Natural killer cell (primary cell): ENCODE data around the gene FOXP1. TPM values are rescaled to one million over a fixed set of nuclear protein-coding genes. Genes with fewer than 3 reads are reported as not detected.

Source experiments
- ATAC-seq, 3 donors: fragments of 150-1000 bp in 2 of 3; fragments of 200-7000 bp in 1 of 3; cut with Tn5 transposase; 1 replicate in 1 of 3; 2 replicates in 2 of 3; pipeline ENCODE4 v1.10.0; 2021; ENCODE audit warnings: mild to moderate bottlenecking in 2 of 3, moderate library complexity in 2 of 3
- DNase-seq, 2 donors: peaks; one replicate each; pipeline versions ENCODE4 v3.0.0 to v3.0.0-alpha.2; 2013 to 2021; ENCODE audit warnings: mixed read lengths in 1 of 2
- H3K27ac ChIP-seq: one replicate; pipeline ENCODE4 v1.5.1; 2013; ENCODE audit warnings: mild to moderate bottlenecking, low read length
- H3K27me3 ChIP-seq: one replicate; pipeline ENCODE4 v1.6.1; 2013; ENCODE audit warnings: low read length; ENCODE audit not compliant: control insufficient read depth, insufficient read depth
- H3K36me3 ChIP-seq: one replicate; pipeline ENCODE4 v1.6.1; 2013; ENCODE audit warnings: low read length; ENCODE audit not compliant: control insufficient read depth, insufficient read depth
- H3K4me1 ChIP-seq: one replicate; pipeline ENCODE4 v1.6.1; 2013; ENCODE audit warnings: low read length; ENCODE audit not compliant: control insufficient read depth, insufficient read depth
- H3K4me3 ChIP-seq: one replicate; pipeline ENCODE4 v1.5.1; 2013; ENCODE audit warnings: low read length
- H3K9me3 ChIP-seq: one replicate; pipeline ENCODE4 v1.6.1; 2013; ENCODE audit warnings: low read length; ENCODE audit not compliant: control insufficient read depth, insufficient read depth
- H3K27ac Mint-ChIP-seq, 2 donors: one replicate each; pipeline ENCODE4 v1.8.0; 2022; ENCODE audit warnings: mild to moderate bottlenecking in 2 of 2, mixed read lengths in 2 of 2, moderate library complexity in 1 of 2
- H3K27me3 Mint-ChIP-seq, 2 donors: one replicate each; pipeline ENCODE4 v1.8.0; 2022; ENCODE audit warnings: low read depth in 2 of 2, mixed read lengths in 2 of 2
- H3K36me3 Mint-ChIP-seq: one replicate; pipeline ENCODE4 v1.8.0; 2022; ENCODE audit warnings: mixed read lengths
- H3K4me1 Mint-ChIP-seq, 2 donors: one replicate each; pipeline ENCODE4 v1.8.0; 2022; ENCODE audit warnings: mixed read lengths in 2 of 2
- H3K4me3 Mint-ChIP-seq: one replicate; pipeline ENCODE4 v1.8.0; 2022; ENCODE audit warnings: mild to moderate bottlenecking, moderate library complexity, mixed read lengths
- H3K9me3 Mint-ChIP-seq, 2 donors: one replicate each; pipeline ENCODE4 v1.8.0; 2022; ENCODE audit warnings: mixed read lengths in 2 of 2
- WGBS: methylation state at CpG from one replicate; pipeline ENCODE4 v1.1.7; 2013; ENCODE audit warnings: missing lambda C conversion rate; ENCODE audit not compliant: insufficient coverage; 5-methylcytosine and 5-hydroxymethylcytosine counted together
- intact Hi-C: fragments of 100-400 bp; cut with micrococcal nuclease; formaldehyde crosslinking; loops from one replicate; pipeline ENCODE4 v1.14.2; 2022
- total RNA-seq, 4 donors: library from RNA; stranded (reverse); fragments of 120-200 nt in 1 of 4; gene quantifications; one replicate each; pipeline versions ENCODE4 v1.2.3 to v1.2.4, GENCODE V29; 2013 to 2022
- TF ChIP-seq, protein P1 (sequence below): fragments of 200-600 bp; IDR thresholded peaks from one replicate; pipeline ENCODE4 v1.8.0; 2022; ENCODE audit warnings: antibody characterized with exemption

Gene FOXP1
- total RNA-seq, 3 donors from 2014 or later (not counting 1 experiment from before 2014, with no cell fraction given): 166 to 185 (median 166) TPM

DNA sequence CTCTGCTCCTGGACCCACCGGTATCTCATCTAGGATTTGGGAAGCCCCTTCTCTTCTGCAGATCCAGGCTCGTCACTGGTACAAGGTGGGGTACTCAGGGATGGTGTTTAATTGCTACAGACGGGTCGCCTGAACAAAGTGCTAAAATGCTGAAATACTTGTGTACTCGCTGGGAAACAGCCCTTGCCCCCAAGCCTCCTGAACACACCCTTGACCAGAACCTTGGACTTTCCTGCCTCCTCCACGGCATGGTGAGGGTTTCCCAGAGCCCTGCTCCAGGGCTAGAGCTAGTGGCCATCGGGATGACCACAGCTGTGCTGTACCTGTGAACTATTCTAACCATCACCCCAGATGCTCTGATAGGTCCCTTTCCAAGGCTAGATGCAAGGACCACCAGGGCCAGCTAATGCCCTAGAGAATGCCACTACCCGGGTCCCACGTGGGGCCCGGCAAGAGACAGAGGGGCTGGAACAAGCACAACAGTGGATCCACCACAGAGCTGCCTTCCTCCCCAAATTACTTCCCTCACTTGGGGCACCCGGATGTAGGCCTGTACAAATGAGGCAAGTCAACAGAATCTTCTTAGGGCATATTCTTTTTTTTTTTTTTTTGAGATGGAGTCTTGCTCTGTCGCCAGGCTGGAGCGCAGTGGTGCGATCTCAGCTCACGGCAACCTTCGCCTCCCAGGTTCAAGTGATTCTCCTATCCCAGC is 267.3 kb downstream of the FOXP1 start:
- Mint-ChIP-seq H3K27ac (peak overlapping the region in 1 of 2 donors; percentile 34), H3K9me3 (no peaks in the 10 kb centered on the region), H3K36me3 (no peaks in the 10 kb centered on the region), H3K27me3 (no peaks in the 10 kb centered on the region), H3K4me1 (no peaks in the 10 kb centered on the region), H3K4me3 (no peak overlapping the region)
- no peaks in the 10 kb centered on the region for H3K4me1 ChIP-seq
- intact Hi-C loops: no loop called here
- H3K27me3 ChIP-seq: no peaks in the 10 kb centered on the region
- ATAC-seq (no peak), DNase-seq (peak in 1 of 2 donors; percentile 25)
- H3K9me3 ChIP-seq: no peaks in the 10 kb centered on the region
- no peaks in the 10 kb centered on the region for H3K36me3 ChIP-seq
- TF ChIP-seq, protein P1, sequence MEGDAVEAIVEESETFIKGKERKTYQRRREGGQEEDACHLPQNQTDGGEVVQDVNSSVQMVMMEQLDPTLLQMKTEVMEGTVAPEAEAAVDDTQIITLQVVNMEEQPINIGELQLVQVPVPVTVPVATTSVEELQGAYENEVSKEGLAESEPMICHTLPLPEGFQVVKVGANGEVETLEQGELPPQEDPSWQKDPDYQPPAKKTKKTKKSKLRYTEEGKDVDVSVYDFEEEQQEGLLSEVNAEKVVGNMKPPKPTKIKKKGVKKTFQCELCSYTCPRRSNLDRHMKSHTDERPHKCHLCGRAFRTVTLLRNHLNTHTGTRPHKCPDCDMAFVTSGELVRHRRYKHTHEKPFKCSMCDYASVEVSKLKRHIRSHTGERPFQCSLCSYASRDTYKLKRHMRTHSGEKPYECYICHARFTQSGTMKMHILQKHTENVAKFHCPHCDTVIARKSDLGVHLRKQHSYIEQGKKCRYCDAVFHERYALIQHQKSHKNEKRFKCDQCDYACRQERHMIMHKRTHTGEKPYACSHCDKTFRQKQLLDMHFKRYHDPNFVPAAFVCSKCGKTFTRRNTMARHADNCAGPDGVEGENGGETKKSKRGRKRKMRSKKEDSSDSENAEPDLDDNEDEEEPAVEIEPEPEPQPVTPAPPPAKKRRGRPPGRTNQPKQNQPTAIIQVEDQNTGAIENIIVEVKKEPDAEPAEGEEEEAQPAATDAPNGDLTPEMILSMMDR: no peak
- no peak overlapping the region for H3K27ac ChIP-seq
- WGBS: 82% methylated on average over 16 of the region's 16 CpGs
- H3K4me3 ChIP-seq: no peak overlapping the region

DNA sequence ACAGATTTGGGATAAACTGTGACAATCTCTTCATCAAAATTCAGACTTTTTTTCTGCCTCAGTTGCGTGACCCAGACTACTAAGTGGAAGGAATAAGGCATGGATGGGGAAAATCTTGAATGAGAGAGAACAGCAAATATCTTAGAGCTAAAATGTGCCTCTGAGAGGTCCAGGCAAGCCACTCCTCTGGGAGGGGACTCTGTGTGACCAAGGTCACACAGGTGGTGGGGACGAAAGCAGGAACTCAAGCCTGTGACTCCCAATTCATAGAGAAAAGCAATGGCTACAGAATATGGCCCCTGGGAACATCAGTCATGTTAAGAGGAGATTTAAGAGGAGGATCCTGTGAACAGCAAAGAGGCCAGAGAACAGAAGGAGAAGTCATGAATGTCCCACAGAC is 268.1 kb downstream of the FOXP1 start:
- 94% methylated on average over 2 of the region's 2 CpGs for WGBS
- intact Hi-C loops: no loop called here

DNA sequence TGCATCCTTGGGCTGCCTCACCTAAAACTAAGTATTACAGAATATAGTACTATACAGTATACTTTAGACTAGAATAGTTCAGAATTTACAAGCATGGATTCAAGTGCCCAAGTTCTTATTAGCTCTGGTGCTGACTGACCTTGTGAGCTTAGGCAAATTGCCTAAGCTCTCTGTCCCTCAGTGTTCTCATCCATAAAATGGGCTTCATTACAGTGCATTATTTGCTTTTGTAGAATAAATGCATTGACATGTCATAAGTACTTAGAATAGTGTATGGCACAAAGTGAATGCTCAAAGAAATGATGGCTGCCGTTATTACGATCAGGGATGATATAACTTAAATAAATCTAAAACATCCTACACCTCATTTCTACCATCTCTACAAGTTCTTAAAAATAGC is 269.7 kb downstream of the FOXP1 start:
- H3K4me1 ChIP-seq: peaks cover 2% of the 10 kb centered on the region
- Mint-ChIP-seq H3K27me3 (no peaks in the 10 kb centered on the region), H3K9me3 (no peaks in the 10 kb centered on the region), H3K36me3 (no peaks in the 10 kb centered on the region), H3K4me1 (peaks cover 15 to 17% of the 10 kb centered on the region in 2 donors), H3K4me3 (no peak overlapping the region), H3K27ac (no peak overlapping the region)
- DNase-seq: no peak
- intact Hi-C loops: no loop called here
- H3K36me3 ChIP-seq: no peaks in the 10 kb centered on the region
- no peaks in the 10 kb centered on the region for H3K27me3 ChIP-seq
- ATAC-seq: no peak
- TF ChIP-seq, protein P1: no peak
- no peak overlapping the region for H3K4me3 ChIP-seq
- 92% methylated on average over 2 of the region's 2 CpGs for WGBS
- H3K27ac ChIP-seq: no peak overlapping the region
- no peaks in the 10 kb centered on the region for H3K9me3 ChIP-seq

More for the DNA sequence above, 268.1 kb downstream of the FOXP1 start:
- no peaks in the 10 kb centered on the region for H3K9me3 ChIP-seq
- TF ChIP-seq, protein P1: no peak
- H3K9me3 Mint-ChIP-seq: no peaks in the 10 kb centered on the region
- H3K27me3 Mint-ChIP-seq: no peaks in the 10 kb centered on the region
- H3K4me1 Mint-ChIP-seq: peaks cover 0 to under 1% of the 10 kb centered on the region in 2 donors
- H3K27ac ChIP-seq: no peak overlapping the region
- no peaks in the 10 kb centered on the region for H3K36me3 ChIP-seq
- H3K36me3 Mint-ChIP-seq: no peaks in the 10 kb centered on the region
- H3K4me3 Mint-ChIP-seq: no peak overlapping the region
- H3K27me3 ChIP-seq: no peaks in the 10 kb centered on the region
- H3K27ac Mint-ChIP-seq: no peak overlapping the region
- no peak for DNase-seq
- no peak for ATAC-seq
- H3K4me3 ChIP-seq: no peak overlapping the region
- H3K4me1 ChIP-seq: no peaks in the 10 kb centered on the region

DNA sequence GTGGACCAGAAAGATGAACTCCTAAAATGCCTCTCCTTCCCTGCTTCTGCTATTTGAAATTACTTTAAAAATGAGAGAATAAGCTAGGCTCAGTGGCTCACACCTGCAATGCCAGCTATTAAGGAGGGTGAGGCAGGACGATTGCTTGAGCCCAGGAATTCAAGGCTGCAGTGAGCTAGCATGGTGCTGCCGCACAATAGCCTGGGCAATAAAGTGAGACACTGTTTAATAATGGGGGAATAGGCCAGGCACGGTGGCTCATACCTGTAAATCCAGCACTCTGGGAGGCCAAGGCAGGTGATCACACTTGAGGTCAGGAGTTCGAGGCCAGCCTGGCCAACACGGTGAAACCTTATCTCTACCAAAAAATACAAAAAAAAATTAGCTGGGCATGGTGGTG is 271.1 kb downstream of the FOXP1 start:
- Histone ChIP-seq H3K27ac (no peak overlapping the region), H3K9me3 (no peaks in the 10 kb centered on the region), H3K4me3 (no peak overlapping the region), H3K36me3 (no peaks in the 10 kb centered on the region), H3K27me3 (no peaks in the 10 kb centered on the region), H3K4me1 (peaks cover 2% of the 10 kb centered on the region)
- WGBS: 89% methylated on average over 3 of the region's 5 CpGs
- intact Hi-C loops: no loop called here
- no peak for DNase-seq
- Mint-ChIP-seq H3K9me3 (no peaks in the 10 kb centered on the region), H3K27ac (no peak overlapping the region), H3K4me1 (peaks cover 16 to 18% of the 10 kb centered on the region in 2 donors), H3K4me3 (no peak overlapping the region), H3K36me3 (no peaks in the 10 kb centered on the region), H3K27me3 (no peaks in the 10 kb centered on the region)
- TF ChIP-seq, protein P1: no peak
- no peak for ATAC-seq
